SU-DHL-6 (cell line): ENCODE results near the gene MTMR10.

ENCODE experiments used
- EZH2phosphoT487 ChIP-seq: fragments of 200-600 bp; sonication (generic), shearing (Covaris generic); conservative IDR thresholded peaks from 2 replicates; pipeline ENCODE4 v1.6.1; 2018; ENCODE audit warnings: mild to moderate bottlenecking, antibody characterized with exemption, low read length, moderate library complexity, mixed read lengths
- TF ChIP-seq, protein P1 (sequence below): fragments of 200-600 bp; sonication (generic); IDR thresholded peaks from one replicate; pipeline ENCODE4 v1.5.1; 2017; ENCODE audit warnings: antibody characterized with exemption, mild to moderate bottlenecking, low read length, moderate library complexity; ENCODE audit not compliant: insufficient read depth, poor library complexity, severe bottlenecking

DNA sequence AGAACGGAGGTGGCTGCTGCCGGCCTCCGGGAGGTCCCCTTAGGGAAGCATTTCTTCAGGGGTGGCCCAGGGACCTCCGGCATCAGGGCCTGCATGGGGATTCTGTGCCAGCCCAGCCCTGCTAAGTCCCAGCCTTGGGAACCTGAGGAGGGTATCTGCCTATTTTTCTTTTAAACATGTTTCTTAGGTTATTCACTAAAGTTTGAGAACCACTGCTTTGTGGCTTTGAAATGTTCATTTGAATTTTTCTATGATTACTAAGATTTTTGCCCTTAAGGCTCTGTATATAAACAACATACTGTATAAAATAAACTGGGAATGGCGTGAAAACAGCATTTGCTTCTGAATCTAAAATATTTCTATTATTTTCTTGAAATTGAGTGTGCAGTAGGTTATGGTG lies 63.4 kb downstream of the MTMR10 start:
- TF ChIP-seq, protein P1, sequence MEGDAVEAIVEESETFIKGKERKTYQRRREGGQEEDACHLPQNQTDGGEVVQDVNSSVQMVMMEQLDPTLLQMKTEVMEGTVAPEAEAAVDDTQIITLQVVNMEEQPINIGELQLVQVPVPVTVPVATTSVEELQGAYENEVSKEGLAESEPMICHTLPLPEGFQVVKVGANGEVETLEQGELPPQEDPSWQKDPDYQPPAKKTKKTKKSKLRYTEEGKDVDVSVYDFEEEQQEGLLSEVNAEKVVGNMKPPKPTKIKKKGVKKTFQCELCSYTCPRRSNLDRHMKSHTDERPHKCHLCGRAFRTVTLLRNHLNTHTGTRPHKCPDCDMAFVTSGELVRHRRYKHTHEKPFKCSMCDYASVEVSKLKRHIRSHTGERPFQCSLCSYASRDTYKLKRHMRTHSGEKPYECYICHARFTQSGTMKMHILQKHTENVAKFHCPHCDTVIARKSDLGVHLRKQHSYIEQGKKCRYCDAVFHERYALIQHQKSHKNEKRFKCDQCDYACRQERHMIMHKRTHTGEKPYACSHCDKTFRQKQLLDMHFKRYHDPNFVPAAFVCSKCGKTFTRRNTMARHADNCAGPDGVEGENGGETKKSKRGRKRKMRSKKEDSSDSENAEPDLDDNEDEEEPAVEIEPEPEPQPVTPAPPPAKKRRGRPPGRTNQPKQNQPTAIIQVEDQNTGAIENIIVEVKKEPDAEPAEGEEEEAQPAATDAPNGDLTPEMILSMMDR: no peak
- no peak for TF ChIP-seq EZH2phosphoT487
